HepG2 (cell line): Measurements from ENCODE around the gene NFE2L1. TPM values are rescaled to one million over a fixed set of nuclear protein-coding genes. Genes with fewer than 3 reads are reported as not detected.
A peak's percentile ranks its signal among the peaks of the same experiment; 100 is the strongest.

Experiments used
- CBX5 ChIP-seq: sonication (generic); formaldehyde crosslinking; IDR thresholded peaks from 2 replicates; pipeline ENCODE4 v1.4.0; 2020; ENCODE audit warnings: missing genetic modification reagents, borderline replicate concordance
- FOXK2 ChIP-seq: fragments of 450-650 bp; IDR thresholded peaks from 2 replicates; pipeline ENCODE4 v1.6.1; 2016
- GZF1 ChIP-seq: sonication (generic); formaldehyde crosslinking; IDR thresholded peaks from 2 replicates; pipeline ENCODE4 v1.5.1; 2020; ENCODE audit warnings: mild to moderate bottlenecking, missing genetic modification reagents
- HNRNPUL1 ChIP-seq: fragments of 200-400 bp; formaldehyde crosslinking; IDR thresholded peaks from 2 replicates; pipeline ENCODE4 v1.6.1; 2017; ENCODE audit warnings: low read depth, mild to moderate bottlenecking, low read length, moderate library complexity
- KDM6A ChIP-seq: IDR thresholded peaks from 2 replicates; pipeline ENCODE4 v1.6.1; 2016; ENCODE audit warnings: low read depth
- PAF1 ChIP-seq: IDR thresholded peaks from 2 replicates; pipeline ENCODE4 v1.6.1; 2016; ENCODE audit warnings: missing genetic modification reagents, missing compliant biosample characterization
- PAX8 ChIP-seq: sonication (generic); formaldehyde crosslinking; IDR thresholded peaks from 2 replicates; pipeline ENCODE4 v1.8.0; 2022; ENCODE audit warnings: mild to moderate bottlenecking, missing genetic modification reagents, borderline replicate concordance
- SALL1 ChIP-seq: sonication (generic); formaldehyde crosslinking; IDR thresholded peaks from 2 replicates; pipeline ENCODE4 v1.8.0; 2022; ENCODE audit warnings: mild to moderate bottlenecking, missing genetic modification reagents
- SALL2 ChIP-seq: sonication (generic); formaldehyde crosslinking; IDR thresholded peaks from 2 replicates; pipeline ENCODE4 v1.8.1; 2023; ENCODE audit warnings: mild to moderate bottlenecking, missing genetic modification reagents, inconsistent platforms
- THAP11 ChIP-seq: IDR thresholded peaks from 2 replicates; pipeline ENCODE4 v1.6.1; 2016; ENCODE audit warnings: missing biosample characterization, missing genetic modification reagents
- TRIM24 ChIP-seq: sonication (generic); formaldehyde crosslinking; IDR thresholded peaks from 2 replicates; pipeline ENCODE4 v1.8.0; 2022; ENCODE audit warnings: mild to moderate bottlenecking, missing genetic modification reagents
- ZNF232 ChIP-seq: sonication (generic); formaldehyde crosslinking; IDR thresholded peaks from 2 replicates; pipeline ENCODE4 v1.4.0; 2020; ENCODE audit warnings: missing genetic modification reagents, borderline replicate concordance
- ZNF430 ChIP-seq: sonication (generic); formaldehyde crosslinking; IDR thresholded peaks from 2 replicates; pipeline ENCODE4 v1.9.0; 2021; ENCODE audit warnings: mild to moderate bottlenecking, missing genetic modification reagents
- ZNF556 ChIP-seq: sonication (generic); formaldehyde crosslinking; IDR thresholded peaks from 2 replicates; pipeline ENCODE4 v1.4.0; 2020; ENCODE audit warnings: mild to moderate bottlenecking, missing genetic modification reagents, borderline replicate concordance
- ZNF670 ChIP-seq: sonication (generic); formaldehyde crosslinking; IDR thresholded peaks from 2 replicates; pipeline ENCODE4 v1.8.0; 2022; ENCODE audit warnings: mild to moderate bottlenecking, missing genetic modification reagents, borderline replicate concordance
- ZNF703 ChIP-seq: sonication (generic); formaldehyde crosslinking; IDR thresholded peaks from 2 replicates; pipeline ENCODE4 v1.5.1; 2020; ENCODE audit warnings: missing genetic modification reagents, mild to moderate bottlenecking, moderate library complexity, borderline replicate concordance
- ZNF83 ChIP-seq: sonication (generic); formaldehyde crosslinking; IDR thresholded peaks from 2 replicates; pipeline ENCODE4 v1.4.0; 2020; ENCODE audit warnings: missing genetic modification reagents, mild to moderate bottlenecking, borderline replicate concordance
- polyA plus RNA-seq, 8 experiments: library from polyadenylated mRNA; depleted of rRNA in 3 of 8; stranded (reverse) in 7 of 8; unstranded in 1 of 8; fragments of >200 nt; fragmentation: Illumina TruSeq in 4 of 8; extraction: Trizol in 4 of 8; gene quantifications; 2 replicates each; pipeline versions ENCODE4 v1.2.1 to v1.2.3, GENCODE V29; 2011 to 2016; ENCODE audit warnings: low read depth in 4 of 8, missing spikeins in 1 of 8, mixed read lengths in 1 of 8; ENCODE audit not compliant: insufficient read depth in 1 of 8
- total RNA-seq, 5 experiments: library from RNA; depleted of rRNA; stranded (reverse); fragments of >200 nt; fragmentation: Illumina TruSeq; extraction: Trizol; gene quantifications; 2 replicates each; pipeline ENCODE4 v1.2.3, GENCODE V29; 2016; ENCODE audit warnings: low read depth in 1 of 5
- TF ChIP-seq, protein P1 (sequence below): sonication (generic); formaldehyde crosslinking; IDR thresholded peaks from 2 replicates; pipeline ENCODE4 v1.5.1; 2020; ENCODE audit warnings: mild to moderate bottlenecking, moderate library complexity, missing genetic modification reagents
- TF ChIP-seq, protein P2 (sequence below): IDR thresholded peaks from 2 replicates; pipeline ENCODE4 v1.6.1; 2016
- TF ChIP-seq, protein P3 (sequence below): sonication (generic); formaldehyde crosslinking; IDR thresholded peaks from 2 replicates; pipeline ENCODE4; 2020; ENCODE audit warnings: missing genetic modification reagents, mild to moderate bottlenecking, borderline replicate concordance
- TF ChIP-seq, protein P4 (sequence below): sonication (generic); formaldehyde crosslinking; IDR thresholded peaks from 2 replicates; pipeline ENCODE4 v1.5.0; 2020; ENCODE audit warnings: missing genetic modification reagents
- TF ChIP-seq, protein P5 (sequence below): sonication (generic); formaldehyde crosslinking; conservative IDR thresholded peaks from 2 replicates; pipeline ENCODE4 v1.4.0; 2020; ENCODE audit warnings: missing genetic modification reagents

NFE2L1 gene
- total and polyA plus RNA-seq, 2 of the 13 experiments (the other 11 are each of a cell fraction or from before 2014, with no cell fraction given) = 67.0 to 234 TPM

DNA sequence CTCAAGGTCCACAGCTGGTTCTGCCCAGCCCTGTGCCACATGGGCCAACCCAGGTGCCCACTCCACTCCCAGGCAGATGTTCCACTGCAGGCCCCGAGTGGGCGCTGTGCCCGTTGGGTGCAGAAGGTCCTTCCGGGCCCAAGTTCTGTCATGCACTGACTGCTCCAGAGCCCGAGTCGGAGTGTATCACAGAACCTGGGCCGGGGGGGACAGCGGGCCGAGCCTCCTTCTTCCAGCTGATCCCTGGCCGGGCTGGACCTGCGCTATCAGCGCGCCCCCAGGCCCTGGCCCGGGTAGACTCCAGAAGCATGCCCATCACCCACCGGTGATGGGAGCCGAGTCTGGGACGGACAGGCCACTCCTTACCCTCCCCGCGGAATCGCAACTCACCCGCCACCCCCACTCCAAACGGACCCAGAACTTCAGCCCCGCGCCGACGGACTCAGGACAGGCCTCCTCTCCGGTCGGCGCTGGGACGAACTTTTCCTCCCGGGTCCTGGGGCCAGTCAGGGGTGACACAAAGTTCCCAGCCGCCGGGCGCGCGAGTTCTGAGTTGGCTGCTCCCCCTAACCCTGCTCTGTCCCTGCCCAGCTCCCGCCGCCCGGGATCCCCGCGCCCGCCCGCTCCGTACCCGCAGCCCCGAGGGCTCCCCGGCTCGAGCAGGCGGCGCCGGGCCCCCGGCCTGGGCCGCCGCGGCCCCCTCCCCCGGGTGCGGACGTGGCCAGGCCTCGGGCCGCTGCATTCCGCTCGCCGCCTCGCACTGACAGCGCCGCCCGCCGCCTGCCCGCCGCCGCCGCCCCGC is 10.9 kb upstream of the NFE2L1 start, which contains the start of gene COPZ2 (continued):
- TF ChIP-seq ZNF83 (CRISPR knock-in tag) (no peak; the same call in 1 of the 2 replicates), ZNF703 (CRISPR knock-in tag) (no peak), GZF1 (CRISPR knock-in tag) (no peak), TRIM24 (CRISPR knock-in tag) (no peak), ZNF430 (CRISPR knock-in tag) (no peak), FOXK2 (no peak), ZNF232 (no peak; the same call in 1 of the 2 replicates), CBX5 (CRISPR knock-in tag) (no peak), KDM6A (CRISPR knock-in tag) (no peak), SALL1 (CRISPR knock-in tag) (peak; percentile 64), HNRNPUL1 (no peak), ZNF670 (CRISPR knock-in tag) (no peak), PAX8 (no peak), ZNF556 (CRISPR knock-in tag) (no peak), THAP11 (CRISPR knock-in tag) (no peak), PAF1 (no peak), SALL2 (CRISPR knock-in tag) (peak; percentile 39; the same call in 1 of the 2 replicates)
- TF ChIP-seq, protein P1, sequence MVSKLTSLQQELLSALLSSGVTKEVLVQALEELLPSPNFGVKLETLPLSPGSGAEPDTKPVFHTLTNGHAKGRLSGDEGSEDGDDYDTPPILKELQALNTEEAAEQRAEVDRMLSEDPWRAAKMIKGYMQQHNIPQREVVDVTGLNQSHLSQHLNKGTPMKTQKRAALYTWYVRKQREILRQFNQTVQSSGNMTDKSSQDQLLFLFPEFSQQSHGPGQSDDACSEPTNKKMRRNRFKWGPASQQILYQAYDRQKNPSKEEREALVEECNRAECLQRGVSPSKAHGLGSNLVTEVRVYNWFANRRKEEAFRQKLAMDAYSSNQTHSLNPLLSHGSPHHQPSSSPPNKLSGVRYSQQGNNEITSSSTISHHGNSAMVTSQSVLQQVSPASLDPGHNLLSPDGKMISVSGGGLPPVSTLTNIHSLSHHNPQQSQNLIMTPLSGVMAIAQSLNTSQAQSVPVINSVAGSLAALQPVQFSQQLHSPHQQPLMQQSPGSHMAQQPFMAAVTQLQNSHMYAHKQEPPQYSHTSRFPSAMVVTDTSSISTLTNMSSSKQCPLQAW (CRISPR knock-in tag) = peak; percentile 67; the same call in 1 of the 2 replicates
- TF ChIP-seq, protein P2, sequence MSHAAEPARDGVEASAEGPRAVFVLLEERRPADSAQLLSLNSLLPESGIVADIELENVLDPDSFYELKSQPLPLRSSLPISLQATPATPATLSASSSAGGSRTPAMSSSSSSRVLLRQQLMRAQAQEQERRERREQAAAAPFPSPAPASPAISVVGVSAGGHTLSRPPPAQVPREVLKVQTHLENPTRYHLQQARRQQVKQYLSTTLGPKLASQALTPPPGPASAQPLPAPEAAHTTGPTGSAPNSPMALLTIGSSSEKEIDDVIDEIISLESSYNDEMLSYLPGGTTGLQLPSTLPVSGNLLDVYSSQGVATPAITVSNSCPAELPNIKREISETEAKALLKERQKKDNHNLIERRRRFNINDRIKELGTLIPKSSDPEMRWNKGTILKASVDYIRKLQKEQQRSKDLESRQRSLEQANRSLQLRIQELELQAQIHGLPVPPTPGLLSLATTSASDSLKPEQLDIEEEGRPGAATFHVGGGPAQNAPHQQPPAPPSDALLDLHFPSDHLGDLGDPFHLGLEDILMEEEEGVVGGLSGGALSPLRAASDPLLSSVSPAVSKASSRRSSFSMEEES (CRISPR knock-in tag) = no peak
- TF ChIP-seq, protein P3, sequence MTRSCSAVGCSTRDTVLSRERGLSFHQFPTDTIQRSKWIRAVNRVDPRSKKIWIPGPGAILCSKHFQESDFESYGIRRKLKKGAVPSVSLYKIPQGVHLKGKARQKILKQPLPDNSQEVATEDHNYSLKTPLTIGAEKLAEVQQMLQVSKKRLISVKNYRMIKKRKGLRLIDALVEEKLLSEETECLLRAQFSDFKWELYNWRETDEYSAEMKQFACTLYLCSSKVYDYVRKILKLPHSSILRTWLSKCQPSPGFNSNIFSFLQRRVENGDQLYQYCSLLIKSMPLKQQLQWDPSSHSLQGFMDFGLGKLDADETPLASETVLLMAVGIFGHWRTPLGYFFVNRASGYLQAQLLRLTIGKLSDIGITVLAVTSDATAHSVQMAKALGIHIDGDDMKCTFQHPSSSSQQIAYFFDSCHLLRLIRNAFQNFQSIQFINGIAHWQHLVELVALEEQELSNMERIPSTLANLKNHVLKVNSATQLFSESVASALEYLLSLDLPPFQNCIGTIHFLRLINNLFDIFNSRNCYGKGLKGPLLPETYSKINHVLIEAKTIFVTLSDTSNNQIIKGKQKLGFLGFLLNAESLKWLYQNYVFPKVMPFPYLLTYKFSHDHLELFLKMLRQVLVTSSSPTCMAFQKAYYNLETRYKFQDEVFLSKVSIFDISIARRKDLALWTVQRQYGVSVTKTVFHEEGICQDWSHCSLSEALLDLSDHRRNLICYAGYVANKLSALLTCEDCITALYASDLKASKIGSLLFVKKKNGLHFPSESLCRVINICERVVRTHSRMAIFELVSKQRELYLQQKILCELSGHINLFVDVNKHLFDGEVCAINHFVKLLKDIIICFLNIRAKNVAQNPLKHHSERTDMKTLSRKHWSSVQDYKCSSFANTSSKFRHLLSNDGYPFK (CRISPR knock-in tag) = peak; percentile 78
- TF ChIP-seq, protein P4, sequence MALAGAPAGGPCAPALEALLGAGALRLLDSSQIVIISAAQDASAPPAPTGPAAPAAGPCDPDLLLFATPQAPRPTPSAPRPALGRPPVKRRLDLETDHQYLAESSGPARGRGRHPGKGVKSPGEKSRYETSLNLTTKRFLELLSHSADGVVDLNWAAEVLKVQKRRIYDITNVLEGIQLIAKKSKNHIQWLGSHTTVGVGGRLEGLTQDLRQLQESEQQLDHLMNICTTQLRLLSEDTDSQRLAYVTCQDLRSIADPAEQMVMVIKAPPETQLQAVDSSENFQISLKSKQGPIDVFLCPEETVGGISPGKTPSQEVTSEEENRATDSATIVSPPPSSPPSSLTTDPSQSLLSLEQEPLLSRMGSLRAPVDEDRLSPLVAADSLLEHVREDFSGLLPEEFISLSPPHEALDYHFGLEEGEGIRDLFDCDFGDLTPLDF (CRISPR knock-in tag) = no peak
- TF ChIP-seq, protein P5, sequence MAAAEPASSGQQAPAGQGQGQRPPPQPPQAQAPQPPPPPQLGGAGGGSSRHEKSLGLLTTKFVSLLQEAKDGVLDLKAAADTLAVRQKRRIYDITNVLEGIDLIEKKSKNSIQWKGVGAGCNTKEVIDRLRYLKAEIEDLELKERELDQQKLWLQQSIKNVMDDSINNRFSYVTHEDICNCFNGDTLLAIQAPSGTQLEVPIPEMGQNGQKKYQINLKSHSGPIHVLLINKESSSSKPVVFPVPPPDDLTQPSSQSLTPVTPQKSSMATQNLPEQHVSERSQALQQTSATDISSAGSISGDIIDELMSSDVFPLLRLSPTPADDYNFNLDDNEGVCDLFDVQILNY (CRISPR knock-in tag) = no peak
